Measurements from ENCODE around the gene RFT1.
A peak's percentile ranks its signal among the peaks of the same experiment; 100 is the strongest.

GRCh38 chr3:53044711-53045517 lies 85.3 kb downstream of the RFT1 start:
- TF ChIP-seq ELF1 (IDR thresholded peaks at IDR 0.05; ENCODE audit: borderline replicate concordance, low read depth) (no peak), RAD21 (IDR thresholded peaks at IDR 0.05; ENCODE audit: low read depth) (no peak), POLR2AphosphoS5 (IDR thresholded peaks at IDR 0.05; ENCODE audit: low read depth, low read length) (peak; percentile 40), SIN3A (IDR thresholded peaks at IDR 0.05; ENCODE audit: low read depth) (no peak), SRF (IDR thresholded peaks at IDR 0.05; ENCODE audit: low read depth) (no peak), TCF7L2 (IDR thresholded peaks at IDR 0.05; ENCODE audit: borderline replicate concordance, extremely low read depth, insufficient read depth, insufficient read length) (no peak), POLR2A (IDR thresholded peaks at IDR 0.05; ENCODE audit: borderline replicate concordance, extremely low read depth, insufficient read depth, insufficient read length) (no peak)
- TF ChIP-seq, protein P1, sequence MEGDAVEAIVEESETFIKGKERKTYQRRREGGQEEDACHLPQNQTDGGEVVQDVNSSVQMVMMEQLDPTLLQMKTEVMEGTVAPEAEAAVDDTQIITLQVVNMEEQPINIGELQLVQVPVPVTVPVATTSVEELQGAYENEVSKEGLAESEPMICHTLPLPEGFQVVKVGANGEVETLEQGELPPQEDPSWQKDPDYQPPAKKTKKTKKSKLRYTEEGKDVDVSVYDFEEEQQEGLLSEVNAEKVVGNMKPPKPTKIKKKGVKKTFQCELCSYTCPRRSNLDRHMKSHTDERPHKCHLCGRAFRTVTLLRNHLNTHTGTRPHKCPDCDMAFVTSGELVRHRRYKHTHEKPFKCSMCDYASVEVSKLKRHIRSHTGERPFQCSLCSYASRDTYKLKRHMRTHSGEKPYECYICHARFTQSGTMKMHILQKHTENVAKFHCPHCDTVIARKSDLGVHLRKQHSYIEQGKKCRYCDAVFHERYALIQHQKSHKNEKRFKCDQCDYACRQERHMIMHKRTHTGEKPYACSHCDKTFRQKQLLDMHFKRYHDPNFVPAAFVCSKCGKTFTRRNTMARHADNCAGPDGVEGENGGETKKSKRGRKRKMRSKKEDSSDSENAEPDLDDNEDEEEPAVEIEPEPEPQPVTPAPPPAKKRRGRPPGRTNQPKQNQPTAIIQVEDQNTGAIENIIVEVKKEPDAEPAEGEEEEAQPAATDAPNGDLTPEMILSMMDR (IDR thresholded peaks at IDR 0.05 in 2 of 3, conservative IDR thresholded peaks at IDR 0.05 in 1 of 3; ENCODE audit: borderline replicate concordance in 1 of 3, insufficient read depth in 1 of 3, low read depth in 2 of 3, low read length in 2 of 3), result no peak
